Activated CD4-positive, alpha-beta T cell treated with anti-CD3 and anti-CD28 coated beads, Interleukin-2, amount 10 ng/mL, durations not matched to agents 7 days and 5 days (primary cell): Measurements from ENCODE around the gene CLPX. TPM values are rescaled to one million over a fixed set of nuclear protein-coding genes. Genes with fewer than 3 reads are reported as not detected.
"Not testable (repeated sequence)": the region's sequence is repeated elsewhere in the genome, so short reads cannot be mapped to it uniquely, and the experiment has no call there.

ENCODE experiments used
- CTCF ChIA-PET: fragments of 350-600 bp; sonication (Branson Sonifier 250); formaldehyde crosslinking; loops from one replicate; lab custom pipeline; 2021; ENCODE audit warnings: antibody characterized with exemption; lab: Charles Lee
- POLR2A ChIA-PET: fragments of 350-600 bp; sonication (Branson Sonifier 250); formaldehyde crosslinking; loops from one replicate; lab custom pipeline; 2021; ENCODE audit warnings: antibody characterized with exemption; lab: Charles Lee
- DNase-seq: peaks from one replicate; pipeline ENCODE4 v3.0.0-alpha.2; 2020
- H3K27ac Mint-ChIP-seq: one replicate; pipeline ENCODE4 v1.8.0; 2021; ENCODE audit warnings: mild to moderate bottlenecking, moderate library complexity, mixed read lengths
- H3K27me3 Mint-ChIP-seq: one replicate; pipeline ENCODE4 v1.8.0; 2021; ENCODE audit warnings: mixed read lengths
- H3K36me3 Mint-ChIP-seq: one replicate; pipeline ENCODE4 v1.8.0; 2021; ENCODE audit warnings: low read depth, mixed read lengths
- H3K4me1 Mint-ChIP-seq: one replicate; pipeline ENCODE4 v1.8.0; 2021; ENCODE audit warnings: mixed read lengths
- H3K4me3 Mint-ChIP-seq: one replicate; pipeline ENCODE4 v1.8.0; 2021; ENCODE audit warnings: mild to moderate bottlenecking, moderate library complexity, mixed read lengths
- H3K9me3 Mint-ChIP-seq: one replicate; pipeline ENCODE4 v1.8.0; 2021; ENCODE audit warnings: mixed read lengths
- total RNA-seq, 2 experiments: library from RNA; stranded (reverse); gene quantifications; one replicate each; pipeline ENCODE4 v1.2.3, GENCODE V29; 2021

The CLPX gene
- total RNA-seq, 2 experiments from 2014 or later: 44.9 to 47.3 TPM

DNA sequence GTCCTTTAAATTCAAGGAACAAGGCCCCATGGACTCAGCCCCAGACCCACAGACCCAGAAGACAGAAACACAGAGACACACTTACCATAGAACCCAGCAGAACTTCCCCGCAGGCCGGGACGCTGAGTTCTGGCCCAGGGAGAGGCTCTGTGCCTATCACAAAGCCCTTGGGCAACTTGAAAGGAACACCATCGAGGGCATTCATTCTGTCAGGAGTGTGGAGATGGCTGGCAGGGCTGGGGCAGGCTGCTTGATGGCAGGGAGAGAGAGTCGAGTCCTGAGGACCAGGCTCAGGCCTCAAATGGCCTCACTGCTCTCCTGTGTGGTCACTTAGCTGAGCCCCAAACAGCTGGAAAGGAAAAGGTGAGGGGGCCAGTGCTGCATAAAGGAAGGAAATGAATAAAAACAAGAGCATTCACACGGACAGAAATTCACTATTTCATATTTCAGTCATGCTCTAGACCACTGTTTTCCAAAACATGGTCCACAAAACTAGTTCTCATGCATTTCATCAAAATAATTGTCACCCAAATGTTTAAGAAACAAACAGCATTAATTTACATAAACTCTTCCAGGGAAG is 79.0 kb downstream of the CLPX start:
- DNase-seq: no peak
- ChIA-PET POLR2A (no interaction called here), CTCF (no interaction called here)
- H3K36me3 Mint-ChIP-seq: peaks cover 8% of the 10 kb centered on the region
- H3K4me1 Mint-ChIP-seq: peaks cover 2% of the 10 kb centered on the region
- no peaks in the 10 kb centered on the region for H3K9me3 Mint-ChIP-seq
- H3K4me3 Mint-ChIP-seq: no peak overlapping the region
- no peak overlapping the region for H3K27ac Mint-ChIP-seq
- no peaks in the 10 kb centered on the region for H3K27me3 Mint-ChIP-seq

DNA sequence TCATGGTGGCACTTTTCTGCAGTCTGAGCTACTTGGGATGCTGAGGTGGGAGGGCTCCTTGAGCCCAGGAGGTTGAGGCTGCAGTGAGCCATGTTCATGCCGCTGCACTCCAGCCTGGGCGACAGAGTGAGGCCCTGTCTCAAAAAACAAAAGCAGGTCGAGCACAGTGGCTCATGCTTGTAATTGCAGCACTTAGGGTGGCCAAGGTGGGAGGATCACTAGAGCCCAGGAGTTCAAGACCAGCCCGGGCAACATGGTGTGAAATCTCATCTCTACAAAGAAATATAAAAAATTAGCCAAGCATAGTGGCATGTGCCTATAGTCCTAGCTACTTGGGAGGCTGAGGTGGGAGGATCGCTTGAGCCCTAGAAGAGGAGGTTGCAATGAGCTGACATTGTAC is 80.1 kb downstream of the CLPX start:
- Mint-ChIP-seq H3K36me3 (peaks cover 8% of the 10 kb centered on the region), H3K4me3 (no peak overlapping the region), H3K27ac (no peak overlapping the region), H3K4me1 (peaks cover 2% of the 10 kb centered on the region), H3K27me3 (no peaks in the 10 kb centered on the region), H3K9me3 (no peaks in the 10 kb centered on the region)
- ChIA-PET POLR2A (no interaction called here), CTCF (interaction anchor here (0.6 to 1.1 kb wide), 4 partner anchors 36 to 1833 kb away, joined by 3 to 4 read pairs (median 3); no protein-coding TSS in a partner anchor)
- no peak for DNase-seq

DNA sequence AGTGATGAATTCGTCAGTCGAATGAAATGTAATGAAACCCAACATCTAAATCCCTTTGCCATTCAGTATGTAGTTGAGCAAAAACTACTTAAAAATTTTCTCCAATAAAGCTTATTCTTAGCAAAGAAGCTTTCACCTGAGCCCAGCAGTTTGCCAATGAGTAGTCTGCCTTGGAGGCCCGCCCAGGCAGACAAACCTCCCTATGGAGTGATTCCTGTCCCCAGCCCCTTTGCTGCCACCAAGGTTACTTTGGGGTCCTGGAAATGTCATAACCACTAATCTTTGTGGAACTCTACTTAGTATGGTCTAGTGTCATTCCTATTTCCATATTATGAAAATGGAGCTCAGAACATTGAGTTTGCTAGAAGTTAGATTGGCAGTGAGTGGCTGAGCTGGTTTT is 82.2 kb downstream of the CLPX start:
- Mint-ChIP-seq H3K36me3 (peaks cover 11% of the 10 kb centered on the region), H3K4me1 (peaks cover 2% of the 10 kb centered on the region), H3K27me3 (no peaks in the 10 kb centered on the region), H3K4me3 (no peak overlapping the region), H3K9me3 (no peaks in the 10 kb centered on the region), H3K27ac (no peak overlapping the region)
- POLR2A ChIA-PET: no interaction called here
- CTCF ChIA-PET: interaction anchor here (1.6 to 1.8 kb wide), 2 partner anchors 11 to 16 kb away, joined by 4 to 6 read pairs; no protein-coding TSS in a partner anchor
- DNase-seq: no peak

GRCh38 chr15:65101891-65102708 is 83.0 kb downstream of the CLPX start:
- Mint-ChIP-seq H3K4me3 (no peak overlapping the region), H3K27me3 (no peaks in the 10 kb centered on the region), H3K9me3 (no peaks in the 10 kb centered on the region), H3K27ac (peak overlapping the region; percentile 42), H3K36me3 (peaks cover 11% of the 10 kb centered on the region), H3K4me1 (peaks cover 2% of the 10 kb centered on the region)
- ChIA-PET CTCF (interaction anchor here (0.6 to 2.0 kb wide), 8 partner anchors 10 to 47 kb away, joined by 3 to 8 read pairs (median 4); partner anchors contain the start of gene UBAP1L), POLR2A (no interaction called here)
- no peak for DNase-seq

DNA sequence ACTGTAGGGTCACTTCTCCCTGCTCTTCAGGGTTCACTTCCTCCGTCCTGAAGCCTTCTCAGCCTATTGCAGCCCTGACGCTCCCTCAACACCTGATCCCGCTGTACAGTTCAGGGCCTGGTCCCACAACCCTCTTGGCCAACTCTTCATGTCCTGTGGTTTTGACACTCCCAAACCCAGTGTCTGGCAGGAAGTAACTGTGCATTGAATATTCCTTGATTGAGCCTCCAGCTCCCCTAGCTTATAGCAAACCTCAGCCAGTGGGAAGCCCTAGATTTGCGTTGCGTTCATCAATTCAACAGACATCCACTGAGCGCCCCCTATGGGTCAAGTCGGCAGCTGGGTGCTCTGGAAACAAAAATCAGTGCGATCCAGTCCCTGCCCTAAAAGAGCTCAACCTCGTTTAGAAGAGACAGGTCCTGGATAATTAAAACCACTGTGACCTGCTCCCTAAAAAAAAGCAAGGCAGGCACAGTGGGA is 83.7 kb downstream of the CLPX start:
- Mint-ChIP-seq H3K4me3 (no peak overlapping the region), H3K27ac (peak overlapping the region; percentile 42), H3K9me3 (no peaks in the 10 kb centered on the region), H3K4me1 (peaks cover 2% of the 10 kb centered on the region), H3K36me3 (peaks cover 11% of the 10 kb centered on the region), H3K27me3 (no peaks in the 10 kb centered on the region)
- DNase-seq: peak; percentile 63
- ChIA-PET CTCF (interaction anchor here (0.6 to 2.0 kb wide), 8 partner anchors 10 to 68 kb away, joined by 3 to 8 read pairs (median 3); partner anchors contain the start of gene UBAP1L), POLR2A (no interaction called here)

- POLR2A ChIA-PET: no interaction called here
- Mint-ChIP-seq H3K27ac (no peak overlapping the region), H3K4me1 (peaks cover 1% of the 10 kb centered on the region), H3K4me3 (no peak overlapping the region), H3K9me3 (no peaks in the 10 kb centered on the region), H3K27me3 (no peaks in the 10 kb centered on the region), H3K36me3 (peaks cover 8% of the 10 kb centered on the region)
- no peak for DNase-seq
- CTCF ChIA-PET: no interaction called here
Measured at GRCh38 chr15:65100442-65100841, 84.7 kb downstream of the CLPX start.

GRCh38 chr15:65099801-65100200 is 85.3 kb downstream of the CLPX start:
- H3K27me3 Mint-ChIP-seq, H3K9me3 Mint-ChIP-seq, CTCF ChIA-PET, DNase-seq, H3K36me3 Mint-ChIP-seq, H3K27ac Mint-ChIP-seq, H3K4me3 Mint-ChIP-seq, H3K4me1 Mint-ChIP-seq, POLR2A ChIA-PET: not testable (repeated sequence)

DNA sequence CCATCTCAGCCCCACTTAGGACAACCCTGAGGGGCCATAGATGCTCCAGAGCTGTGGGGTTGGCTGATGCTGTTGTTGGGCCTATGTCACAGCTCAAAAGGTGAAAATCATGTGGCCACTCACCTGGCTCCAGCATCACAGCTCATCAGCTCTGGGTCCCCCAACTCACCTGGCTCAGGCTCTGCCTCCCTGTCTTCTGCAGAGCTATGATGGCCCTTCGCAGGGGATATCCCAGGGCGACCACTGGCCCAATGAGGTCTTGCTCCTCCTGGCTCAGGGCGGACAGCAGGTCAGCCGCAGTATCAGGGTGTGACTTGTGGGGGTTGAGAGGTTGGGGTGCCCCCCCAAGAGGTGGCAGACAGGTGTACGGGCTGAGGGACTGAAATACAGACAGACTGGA is 85.8 kb downstream of the CLPX start:
- POLR2A ChIA-PET: no interaction called here
- no peak overlapping the region for H3K27ac Mint-ChIP-seq
- no peak for DNase-seq
- H3K27me3 Mint-ChIP-seq: no peaks in the 10 kb centered on the region
- H3K4me3 Mint-ChIP-seq: no peak overlapping the region
- H3K4me1 Mint-ChIP-seq: peaks cover 1% of the 10 kb centered on the region
- H3K36me3 Mint-ChIP-seq: peaks cover 6% of the 10 kb centered on the region
- CTCF ChIA-PET: no interaction called here
- H3K9me3 Mint-ChIP-seq: no peaks in the 10 kb centered on the region

Other genes with a start within 250 kb of the CLPX start
- gene SPG21, start 195.4 kb downstream of the CLPX start, total RNA-seq: 10 to 100 TPM; 59.0 to 65.5 TPM
- gene MTFMT, start 155.7 kb downstream of the CLPX start, total RNA-seq: 10 to 100 TPM; 13.7 to 15.9 TPM
- gene SLC51B, start 140.0 kb downstream of the CLPX start, total RNA-seq: not detected
- not detected for gene RASL12, start 117.4 kb downstream of the CLPX start, total RNA-seq
- not detected for gene KBTBD13, start 108.6 kb downstream of the CLPX start, total RNA-seq
- 1 to 10 TPM; 3.8 to 5.3 TPM for gene UBAP1L, start 70.1 kb downstream of the CLPX start, total RNA-seq
- gene PDCD7, start 51.5 kb downstream of the CLPX start, total RNA-seq: 10 to 100 TPM; 19.5 to 26.5 TPM
- gene CILP, start 26.1 kb upstream of the CLPX start, total RNA-seq: under 1 TPM; 0.04 to 0.12 TPM
- 10 to 100 TPM; 19.0 to 21.7 TPM for gene PARP16, start 101.5 kb upstream of the CLPX start, total RNA-seq
- not detected for gene RNU5A-1, start 110.7 kb upstream of the CLPX start, total RNA-seq
- 10 to 100 TPM; 14.4 to 36.1 TPM for gene RNU5B-1, start 119.3 kb upstream of the CLPX start, total RNA-seq
- not detected for gene IGDCC3, start 192.7 kb upstream of the CLPX start, total RNA-seq
- gene IGDCC4, start 237.6 kb upstream of the CLPX start, total RNA-seq: under 1 TPM; 0.06 to 0.12 TPM